ENCODE measurements around the gene SUDS3. TPM values are rescaled to one million over a fixed set of nuclear protein-coding genes. Genes with fewer than 3 reads are reported as not detected.

The SUDS3 gene
- total and polyA plus RNA-seq, 2 donors (not counting 1 experiment from before 2014, with no cell fraction given) = 20.3 to 31.4 TPM

GRCh38 chr12:118420673-118421072, 44.3 kb downstream of the SUDS3 start:
- TF ChIP-seq CTCF (conservative IDR thresholded peaks at IDR 0.05 in 1 of 2, IDR thresholded peaks at IDR 0.05 in 1 of 2; ENCODE audit: low read depth in 1 of 2, low read length in 2 of 2) (no peak), EZH2 (IDR thresholded peaks at IDR 0.05; ENCODE audit: low read length, missing control alignments) (no peak)
- Histone ChIP-seq H3K9me3 (ENCODE audit: control insufficient read depth, insufficient read depth, low read depth, low read length) (no peaks in the 10 kb centered on the region), H3K36me3 (ENCODE audit: control insufficient read depth, insufficient read depth, low read length) (peaks cover 5% of the 10 kb centered on the region), H3K4me1 (ENCODE audit: control insufficient read depth, extremely low read depth, insufficient read depth, low read length) (no peaks in the 10 kb centered on the region), H3K9ac (ENCODE audit: insufficient read depth, low read length) (no peak overlapping the region), H4K20me1 (ENCODE audit: control insufficient read depth, extremely low read depth, insufficient read depth, low read length) (no peaks in the 10 kb centered on the region), H3K4me3 (replicated peaks in 1 of 4; ENCODE audit: control extremely low read depth in 1 of 4, insufficient read depth in 1 of 4, low read depth in 3 of 4, low read length in 4 of 4) (no peak overlapping the region), H3K4me2 (ENCODE audit: extremely low read depth, insufficient read depth, low read length) (no peak overlapping the region), H3K79me2 (ENCODE audit: control insufficient read depth, insufficient read depth, low read length) (no peaks in the 10 kb centered on the region), H3K27ac (ENCODE audit: insufficient read depth, low read length) (no peak overlapping the region), H2AFZ (ENCODE audit: low read length) (no peak overlapping the region), H3K27me3 (ENCODE audit: control insufficient read depth, insufficient read depth, low read length) (no peaks in the 10 kb centered on the region)
- DNase-seq (ENCODE audit: low read depth in 2 of 2) = no peak

GRCh38 chr12:118424884-118425283, 48.5 kb downstream of the SUDS3 start:
- no peaks in the 10 kb centered on the region for H3K36me3 ChIP-seq (ENCODE audit: control insufficient read depth, insufficient read depth, low read length)

GRCh38 chr12:118425364-118425763, 49.0 kb downstream of the SUDS3 start:
- Histone ChIP-seq H2AFZ (ENCODE audit: low read length) (no peak overlapping the region), H3K79me2 (ENCODE audit: control insufficient read depth, insufficient read depth, low read length) (no peaks in the 10 kb centered on the region), H4K20me1 (ENCODE audit: control insufficient read depth, extremely low read depth, insufficient read depth, low read length) (no peaks in the 10 kb centered on the region), H3K27me3 (ENCODE audit: control insufficient read depth, insufficient read depth, low read length) (no peaks in the 10 kb centered on the region), H3K9me3 (ENCODE audit: control insufficient read depth, insufficient read depth, low read depth, low read length) (no peaks in the 10 kb centered on the region), H3K36me3 (ENCODE audit: control insufficient read depth, insufficient read depth, low read length) (no peaks in the 10 kb centered on the region), H3K4me3 (replicated peaks in 1 of 4; ENCODE audit: control extremely low read depth in 1 of 4, insufficient read depth in 1 of 4, low read depth in 3 of 4, low read length in 4 of 4) (no peak overlapping the region), H3K9ac (ENCODE audit: insufficient read depth, low read length) (no peak overlapping the region), H3K4me2 (ENCODE audit: extremely low read depth, insufficient read depth, low read length) (no peak overlapping the region), H3K27ac (ENCODE audit: insufficient read depth, low read length) (no peak overlapping the region), H3K4me1 (ENCODE audit: control insufficient read depth, extremely low read depth, insufficient read depth, low read length) (no peaks in the 10 kb centered on the region)
- TF ChIP-seq CTCF (conservative IDR thresholded peaks at IDR 0.05 in 1 of 2, IDR thresholded peaks at IDR 0.05 in 1 of 2; ENCODE audit: low read depth in 1 of 2, low read length in 2 of 2) = no peak
- TF ChIP-seq EZH2 (IDR thresholded peaks at IDR 0.05; ENCODE audit: low read length, missing control alignments) = no peak
- DNase-seq (ENCODE audit: low read depth in 2 of 2) = no peak

More at GRCh38 chr12:118424884-118425283, 48.5 kb downstream of the SUDS3 start:
- no peaks in the 10 kb centered on the region for H3K9me3 ChIP-seq (ENCODE audit: control insufficient read depth, insufficient read depth, low read depth, low read length)
- no peaks in the 10 kb centered on the region for H3K27me3 ChIP-seq (ENCODE audit: control insufficient read depth, insufficient read depth, low read length)
- no peak overlapping the region for H3K4me2 ChIP-seq (ENCODE audit: extremely low read depth, insufficient read depth, low read length)
- DNase-seq (ENCODE audit: low read depth in 2 of 2) = no peak
- TF ChIP-seq EZH2 (IDR thresholded peaks at IDR 0.05; ENCODE audit: low read length, missing control alignments) (no peak), CTCF (conservative IDR thresholded peaks at IDR 0.05 in 1 of 2, IDR thresholded peaks at IDR 0.05 in 1 of 2; ENCODE audit: low read depth in 1 of 2, low read length in 2 of 2) (no peak)
- H3K4me1 ChIP-seq (ENCODE audit: control insufficient read depth, extremely low read depth, insufficient read depth, low read length) = no peaks in the 10 kb centered on the region
- H3K4me3 ChIP-seq (replicated peaks in 1 of 4; ENCODE audit: control extremely low read depth in 1 of 4, insufficient read depth in 1 of 4, low read depth in 3 of 4, low read length in 4 of 4) = no peak overlapping the region
- no peaks in the 10 kb centered on the region for H4K20me1 ChIP-seq (ENCODE audit: control insufficient read depth, extremely low read depth, insufficient read depth, low read length)
- H3K27ac ChIP-seq (ENCODE audit: insufficient read depth, low read length) = no peak overlapping the region
- H2AFZ ChIP-seq (ENCODE audit: low read length) = no peak overlapping the region
- no peaks in the 10 kb centered on the region for H3K79me2 ChIP-seq (ENCODE audit: control insufficient read depth, insufficient read depth, low read length)
- no peak overlapping the region for H3K9ac ChIP-seq (ENCODE audit: insufficient read depth, low read length)

Measured in fibroblast of lung (primary cell).